ENCODE data around the gene GLO1.
"Not testable (repeated sequence)": the region's sequence is repeated elsewhere in the genome, so short reads cannot be mapped to it uniquely, and the experiment has no call there.

DNA sequence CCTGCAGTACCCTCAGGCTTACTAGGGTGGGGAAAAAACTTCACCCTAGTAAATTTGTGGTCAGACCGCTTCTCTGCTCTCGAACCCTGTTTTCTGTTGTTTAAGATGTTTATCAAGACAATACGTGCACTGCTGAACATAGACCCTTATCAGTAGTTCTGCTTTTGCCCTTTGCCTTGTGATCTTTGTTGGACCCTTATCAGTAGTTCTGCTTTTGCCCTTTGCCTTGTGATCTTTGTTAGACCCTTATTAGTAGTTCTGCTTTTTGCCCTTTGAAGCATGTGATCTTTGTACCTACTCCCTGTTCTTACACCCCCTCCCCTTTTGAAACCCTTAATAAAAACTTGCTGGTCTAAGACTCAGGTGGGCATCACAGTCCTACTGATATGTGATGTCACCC lies 3.2 kb downstream of the GLO1 start:
- TF ChIP-seq, protein P1, sequence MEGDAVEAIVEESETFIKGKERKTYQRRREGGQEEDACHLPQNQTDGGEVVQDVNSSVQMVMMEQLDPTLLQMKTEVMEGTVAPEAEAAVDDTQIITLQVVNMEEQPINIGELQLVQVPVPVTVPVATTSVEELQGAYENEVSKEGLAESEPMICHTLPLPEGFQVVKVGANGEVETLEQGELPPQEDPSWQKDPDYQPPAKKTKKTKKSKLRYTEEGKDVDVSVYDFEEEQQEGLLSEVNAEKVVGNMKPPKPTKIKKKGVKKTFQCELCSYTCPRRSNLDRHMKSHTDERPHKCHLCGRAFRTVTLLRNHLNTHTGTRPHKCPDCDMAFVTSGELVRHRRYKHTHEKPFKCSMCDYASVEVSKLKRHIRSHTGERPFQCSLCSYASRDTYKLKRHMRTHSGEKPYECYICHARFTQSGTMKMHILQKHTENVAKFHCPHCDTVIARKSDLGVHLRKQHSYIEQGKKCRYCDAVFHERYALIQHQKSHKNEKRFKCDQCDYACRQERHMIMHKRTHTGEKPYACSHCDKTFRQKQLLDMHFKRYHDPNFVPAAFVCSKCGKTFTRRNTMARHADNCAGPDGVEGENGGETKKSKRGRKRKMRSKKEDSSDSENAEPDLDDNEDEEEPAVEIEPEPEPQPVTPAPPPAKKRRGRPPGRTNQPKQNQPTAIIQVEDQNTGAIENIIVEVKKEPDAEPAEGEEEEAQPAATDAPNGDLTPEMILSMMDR (IDR thresholded peaks at IDR 0.05), result not testable (repeated sequence)
- not testable (repeated sequence) for TF ChIP-seq POLR2A (IDR thresholded peaks at IDR 0.05)
